Trophoblast cell (in vitro differentiated cells and primary cell): ENCODE measurements around the gene FNDC1.

Experiments
- DNase-seq, 2 donors: peaks; one replicate each; pipeline ENCODE4 v3.0.0-alpha.2; 2016
- H2AFZ ChIP-seq: 2 replicates; pipeline ENCODE4 v1.6.1; 2013; ENCODE audit warnings: low read length, moderate library complexity, mild to moderate bottlenecking; ENCODE audit not compliant: insufficient read depth, poor library complexity
- H2AK5ac ChIP-seq: 2 replicates; pipeline ENCODE4 v1.6.1; 2013; ENCODE audit warnings: mild to moderate bottlenecking, low read length
- H2BK120ac ChIP-seq: 2 replicates; pipeline ENCODE4 v1.6.1; 2013; ENCODE audit warnings: low read length, mild to moderate bottlenecking, moderate library complexity; ENCODE audit not compliant: insufficient read depth, poor library complexity
- H2BK12ac ChIP-seq: 2 replicates; pipeline ENCODE4 v1.6.1; 2013; ENCODE audit warnings: mild to moderate bottlenecking, low read length, moderate library complexity
- H2BK5ac ChIP-seq: 2 replicates; pipeline ENCODE4 v1.6.1; 2013; ENCODE audit warnings: low read length, low read depth, moderate library complexity, mild to moderate bottlenecking; ENCODE audit not compliant: poor library complexity
- H3K14ac ChIP-seq: 2 replicates; pipeline ENCODE4 v1.6.1; 2013; ENCODE audit warnings: mild to moderate bottlenecking, low read length
- H3K18ac ChIP-seq: 2 replicates; pipeline ENCODE4 v1.6.1; 2013; ENCODE audit warnings: mild to moderate bottlenecking, low read length
- H3K23ac ChIP-seq: 2 replicates; pipeline ENCODE4 v1.6.1; 2013; ENCODE audit warnings: low read length
- H3K27ac ChIP-seq: 2 replicates; pipeline ENCODE4 v1.5.1; 2013; ENCODE audit warnings: low read depth, mild to moderate bottlenecking, inconsistent platforms, low read length, moderate library complexity
- H3K27me3 ChIP-seq: 2 replicates; pipeline ENCODE4 v1.6.1; 2013; ENCODE audit warnings: inconsistent platforms, mild to moderate bottlenecking, low read length, moderate library complexity; ENCODE audit not compliant: insufficient read depth
- H3K36me3 ChIP-seq, 2 experiments: 1 replicate in 1 of 2; 2 replicates in 1 of 2; pipeline ENCODE4 v1.6.1; 2013; ENCODE audit warnings: low read length in 2 of 2, mild to moderate bottlenecking in 2 of 2, moderate library complexity in 1 of 2; ENCODE audit not compliant: insufficient read depth in 2 of 2, control insufficient read depth in 1 of 2
- H3K4ac ChIP-seq: 2 replicates; pipeline ENCODE4 v1.6.1; 2013; ENCODE audit warnings: low read depth, mild to moderate bottlenecking, low read length, moderate library complexity
- H3K4me1 ChIP-seq, 2 experiments: 1 replicate in 1 of 2; 2 replicates in 1 of 2; pipeline ENCODE4 v1.6.1; 2013; ENCODE audit warnings: low read length in 2 of 2, mild to moderate bottlenecking in 2 of 2, moderate library complexity in 1 of 2; ENCODE audit not compliant: insufficient read depth in 2 of 2, control insufficient read depth in 1 of 2
- H3K4me2 ChIP-seq: 2 replicates; pipeline ENCODE4 v1.6.1; 2013; ENCODE audit warnings: inconsistent platforms, mild to moderate bottlenecking, low read length, moderate library complexity
- H3K4me3 ChIP-seq: 2 replicates; pipeline ENCODE4 v1.5.1; 2013; ENCODE audit warnings: mild to moderate bottlenecking, low read depth, low read length, inconsistent platforms
- H3K79me1 ChIP-seq: one replicate; pipeline ENCODE4 v1.6.1; 2013; ENCODE audit warnings: low read length
- H3K79me2 ChIP-seq: 2 replicates; pipeline ENCODE4 v1.6.1; 2013; ENCODE audit warnings: low read length, mild to moderate bottlenecking; ENCODE audit not compliant: control insufficient read depth, insufficient read depth, poor library complexity
- H3K9ac ChIP-seq: 2 replicates; pipeline ENCODE4 v1.6.1; 2013; ENCODE audit warnings: mild to moderate bottlenecking, low read length
- H3K9me3 ChIP-seq: 2 replicates; pipeline ENCODE4 v1.6.1; 2013; ENCODE audit warnings: low read depth, mild to moderate bottlenecking, control low read depth, inconsistent platforms, low read length; ENCODE audit not compliant: insufficient read depth
- H4K12ac ChIP-seq: 2 replicates; pipeline ENCODE4 v1.6.1; 2013; ENCODE audit warnings: low read depth, mild to moderate bottlenecking, low read length, moderate library complexity
- H4K8ac ChIP-seq: 2 replicates; pipeline ENCODE4 v1.6.1; 2013; ENCODE audit warnings: low read depth, mild to moderate bottlenecking, low read length, moderate library complexity
- H4K91ac ChIP-seq: one replicate; pipeline ENCODE4 v1.6.1; 2013; ENCODE audit warnings: low read depth, mild to moderate bottlenecking, low read length, moderate library complexity
- WGBS: extraction: QIAGEN DNeasy Blood & Tissue Kit; methylation state at CpG from one replicate; pipeline ENCODE4 v1.1.7; 2013; ENCODE audit warnings: missing lambda C conversion rate; ENCODE audit not compliant: insufficient read length, insufficient coverage; ENCODE audit errors: extremely low coverage; 5-methylcytosine and 5-hydroxymethylcytosine counted together

FNDC1 gene

GRCh38 chr6:159233365-159234101, 64.3 kb downstream of the FNDC1 start:
- Histone ChIP-seq H2BK5ac (no peak overlapping the region), H3K27ac (no peak overlapping the region), H2BK12ac (no peak overlapping the region), H3K14ac (no peak overlapping the region), H3K27me3 (peaks cover 24% of the 10 kb centered on the region), H3K9me3 (peaks cover 4% of the 10 kb centered on the region), H4K91ac (no peak overlapping the region), H3K79me2 (no peaks in the 10 kb centered on the region), H2AK5ac (no peak overlapping the region), H3K79me1 (no peaks in the 10 kb centered on the region), H4K12ac (no peak overlapping the region), H3K4me3 (no peak overlapping the region), H3K4me2 (peak overlapping the region; percentile 32), H3K4me1 (no peaks in the 10 kb centered on the region), H2AFZ (no peak overlapping the region), H3K18ac (no peak overlapping the region), H2BK120ac (no peak overlapping the region), H3K4ac (no peak overlapping the region), H3K9ac (no peak overlapping the region), H4K8ac (no peak overlapping the region), H3K36me3 (no peaks in the 10 kb centered on the region), H3K23ac (no peak overlapping the region)
- DNase-seq: no peak
- no CpG with 5 or more reads among the region's 66 CpGs for WGBS

DNA sequence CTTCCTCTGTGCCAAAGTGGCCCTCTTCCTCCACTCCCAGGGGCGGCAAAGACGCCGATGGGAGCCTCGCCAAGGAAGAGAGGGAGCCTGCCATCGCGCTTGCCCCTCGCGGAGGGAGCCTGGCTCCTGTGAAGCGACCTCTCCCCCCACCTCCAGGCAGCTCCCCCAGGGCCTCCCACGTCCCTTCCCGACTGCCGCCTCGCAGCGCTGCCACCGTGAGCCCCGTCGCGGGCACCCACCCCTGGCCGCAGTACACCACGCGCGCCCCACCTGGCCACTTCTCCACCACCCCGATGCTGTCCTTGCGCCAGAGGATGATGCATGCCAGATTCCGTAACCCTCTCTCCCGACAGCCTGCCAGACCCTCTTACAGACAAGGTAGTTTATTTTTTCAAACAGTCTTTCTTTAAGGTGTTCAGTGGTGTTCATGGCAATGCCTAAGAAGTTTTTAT, 64.9 kb downstream of the FNDC1 start:
- H3K14ac ChIP-seq: no peak overlapping the region
- H3K9me3 ChIP-seq: peaks cover 4% of the 10 kb centered on the region
- no peak overlapping the region for H3K27ac ChIP-seq
- no peak overlapping the region for H3K4me3 ChIP-seq
- no peaks in the 10 kb centered on the region for H3K79me1 ChIP-seq
- no peak overlapping the region for H2BK120ac ChIP-seq
- H2AFZ ChIP-seq: no peak overlapping the region
- no peaks in the 10 kb centered on the region for H3K4me1 ChIP-seq
- H4K91ac ChIP-seq: no peak overlapping the region
- no peak overlapping the region for H3K9ac ChIP-seq
- peaks cover 24% of the 10 kb centered on the region for H3K27me3 ChIP-seq
- WGBS: no CpG with 5 or more reads among the region's 26 CpGs
- H3K23ac ChIP-seq: no peak overlapping the region
- H3K4me2 ChIP-seq: peak overlapping the region; percentile 32
- H3K4ac ChIP-seq: no peak overlapping the region
- H3K36me3 ChIP-seq: no peaks in the 10 kb centered on the region
- no peak overlapping the region for H4K12ac ChIP-seq
- no peak overlapping the region for H4K8ac ChIP-seq
- no peak overlapping the region for H2BK5ac ChIP-seq
- H3K79me2 ChIP-seq: no peaks in the 10 kb centered on the region
- no peak overlapping the region for H2AK5ac ChIP-seq
- DNase-seq: no peak
- no peak overlapping the region for H3K18ac ChIP-seq
- no peak overlapping the region for H2BK12ac ChIP-seq

DNA sequence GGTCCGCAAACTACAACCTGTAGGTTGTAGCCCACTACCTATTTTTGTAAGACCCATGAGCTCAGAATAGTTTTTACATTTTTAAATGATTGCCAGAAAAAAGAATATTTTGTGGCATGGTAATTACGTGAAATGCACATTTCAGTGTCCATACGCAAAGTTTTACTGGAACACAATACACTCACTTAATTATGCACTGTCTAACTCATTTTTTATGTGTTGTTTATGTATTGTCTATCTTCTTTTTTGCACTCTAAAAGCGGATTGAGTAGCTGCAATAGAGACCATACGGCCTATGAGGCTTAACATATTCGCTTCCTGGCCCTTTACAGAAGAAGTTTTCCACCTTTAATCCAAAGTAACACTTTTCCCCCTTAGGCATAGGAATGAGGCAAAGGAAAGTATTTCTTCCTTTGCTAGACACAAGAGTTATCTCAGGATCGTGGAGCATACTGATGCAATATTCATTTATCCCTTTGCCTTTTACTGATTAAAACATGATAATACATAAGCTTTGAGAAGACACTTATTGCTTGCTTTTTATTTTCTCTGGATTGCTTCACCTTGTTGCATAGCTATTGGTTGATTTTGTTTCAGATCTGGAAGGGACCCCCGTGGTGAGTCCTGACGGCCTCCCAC, 69.8 kb downstream of the FNDC1 start:
- Histone ChIP-seq H3K9ac (no peak overlapping the region), H3K27ac (no peak overlapping the region), H3K4me3 (no peak overlapping the region), H3K36me3 (no peaks in the 10 kb centered on the region), H2AK5ac (no peak overlapping the region), H3K79me2 (no peaks in the 10 kb centered on the region), H2BK5ac (no peak overlapping the region), H3K4me2 (no peak overlapping the region), H2AFZ (no peak overlapping the region), H2BK120ac (no peak overlapping the region), H3K79me1 (no peaks in the 10 kb centered on the region), H3K4me1 (no peaks in the 10 kb centered on the region), H2BK12ac (no peak overlapping the region), H3K14ac (no peak overlapping the region), H4K91ac (no peak overlapping the region), H3K4ac (no peak overlapping the region), H3K9me3 (no peaks in the 10 kb centered on the region), H4K8ac (no peak overlapping the region), H4K12ac (no peak overlapping the region), H3K18ac (no peak overlapping the region), H3K27me3 (peaks cover 9% of the 10 kb centered on the region), H3K23ac (no peak overlapping the region)
- peak in 1 of 2 donors; percentile 4 for DNase-seq
- no CpG with 5 or more reads among the region's 9 CpGs for WGBS

- no peak overlapping the region for H3K4me3 ChIP-seq
- H2BK12ac ChIP-seq: no peak overlapping the region
- no peak overlapping the region for H2BK120ac ChIP-seq
- H3K9ac ChIP-seq: no peak overlapping the region
- H3K9me3 ChIP-seq: no peaks in the 10 kb centered on the region
- H4K91ac ChIP-seq: no peak overlapping the region
- no peak overlapping the region for H3K14ac ChIP-seq
- no peak overlapping the region for H3K23ac ChIP-seq
- no peak overlapping the region for H2AFZ ChIP-seq
- no peak overlapping the region for H2BK5ac ChIP-seq
- no peaks in the 10 kb centered on the region for H3K79me2 ChIP-seq
- WGBS: no CpG with 5 or more reads among the region's 3 CpGs
- H3K27ac ChIP-seq: no peak overlapping the region
- H3K4me2 ChIP-seq: no peak overlapping the region
- H3K36me3 ChIP-seq: no peaks in the 10 kb centered on the region
- H3K4me1 ChIP-seq: no peaks in the 10 kb centered on the region
- no peak overlapping the region for H4K8ac ChIP-seq
- DNase-seq: no peak
- H3K27me3 ChIP-seq: no peaks in the 10 kb centered on the region
- H3K18ac ChIP-seq: no peak overlapping the region
- no peak overlapping the region for H2AK5ac ChIP-seq
- H3K4ac ChIP-seq: no peak overlapping the region
- H3K79me1 ChIP-seq: no peaks in the 10 kb centered on the region
- no peak overlapping the region for H4K12ac ChIP-seq
These were observed 79.9 kb downstream of the FNDC1 start for GRCh38 chr6:159249128-159249527.
